ENCODE results near the gene USP34.
"Not testable (repeated sequence)": the region's sequence is repeated elsewhere in the genome, so short reads cannot be mapped to it uniquely, and the experiment has no call there.

USP34 gene

GRCh38 chr2:61470965-61471904 lies at the start of gene USP34:
Gene USP34 (minus strand): TSS chr2:61471087. CDS start chr2:61470692, 395 bp downstream.
- peak; percentile 83 to 96 for DNase-seq

DNA sequence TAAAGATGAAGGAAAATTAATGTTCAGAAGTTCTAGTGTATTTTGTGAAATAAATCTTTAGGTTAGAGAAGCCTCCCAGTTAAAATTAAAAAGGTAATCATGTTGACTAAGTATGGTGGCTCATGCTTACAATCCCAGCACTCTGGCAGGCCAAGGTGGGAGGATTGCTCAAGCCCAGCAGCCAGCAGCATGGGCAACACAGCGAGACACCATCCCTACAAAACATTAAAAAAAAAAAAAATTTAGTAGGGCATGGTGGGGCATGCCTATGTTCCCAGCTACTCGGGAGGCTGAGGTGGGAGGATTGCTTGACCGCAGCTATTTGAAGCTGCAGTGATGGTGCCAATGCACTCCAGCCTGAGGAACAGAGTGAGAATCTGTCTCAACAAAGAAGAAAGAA lies 49.4 kb upstream of the USP34 start:
- DNase-seq = no peak

GRCh38 chr2:61512768-61513398 lies 42.0 kb upstream of the USP34 start:
- DNase-seq = no peak

- DNase-seq = no peak
Observed at GRCh38 chr2:61510674-61511671, 40.1 kb upstream of the USP34 start.

- no peak for DNase-seq
Observed at GRCh38 chr2:61504949-61505348, 34.1 kb upstream of the USP34 start.

DNA sequence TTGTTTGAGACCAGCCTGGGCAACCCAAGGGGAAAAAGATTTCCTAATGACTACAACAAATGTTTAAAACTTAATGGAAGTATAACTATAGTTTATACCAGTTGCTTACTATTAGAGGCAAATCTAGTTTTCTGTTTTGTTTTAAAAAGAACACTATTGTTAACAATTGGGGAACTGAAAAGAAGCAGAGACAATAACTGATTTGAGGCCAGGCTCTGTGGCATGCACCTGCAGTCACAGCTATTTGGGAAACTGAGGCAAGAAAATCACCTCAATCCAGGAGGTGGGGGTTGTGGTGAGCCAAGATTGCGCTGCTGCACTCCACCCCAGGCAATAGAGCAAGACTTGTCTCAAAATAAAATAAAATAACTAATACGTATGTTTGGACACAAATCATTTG lies 28.2 kb upstream of the USP34 start:
- no peak for DNase-seq

GRCh38 chr2:61493523-61493942 lies 22.6 kb upstream of the USP34 start:
- DNase-seq = peak in 1 of 2 experiments; percentile 9

GRCh38 chr2:61492476-61492875 lies 21.6 kb upstream of the USP34 start:
- DNase-seq = no peak

GRCh38 chr2:61485281-61485680 lies 14.4 kb upstream of the USP34 start:
- DNase-seq = no peak

DNA sequence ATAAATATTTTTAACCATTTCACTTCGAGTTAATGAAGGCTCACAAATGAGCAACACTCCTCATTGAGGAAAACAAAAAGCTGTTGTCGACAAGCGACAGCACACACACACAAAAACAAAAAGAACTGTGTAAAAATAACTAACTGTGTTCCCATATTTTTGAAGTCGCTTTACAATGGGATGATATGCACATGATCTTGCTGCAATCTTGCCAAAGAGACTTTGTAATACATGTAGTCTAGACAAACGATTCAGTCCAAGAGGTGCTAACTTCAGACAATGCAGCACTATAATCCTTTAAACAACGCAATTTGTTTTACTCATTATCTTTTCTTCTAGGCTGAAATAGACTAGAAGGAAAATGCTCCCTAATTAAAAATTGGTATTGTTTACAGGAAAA lies 7.2 kb upstream of the USP34 start:
- no peak for DNase-seq

- not testable (repeated sequence) for DNase-seq
Observed at GRCh38 chr2:61476929-61477589, 6.2 kb upstream of the USP34 start.

DNA sequence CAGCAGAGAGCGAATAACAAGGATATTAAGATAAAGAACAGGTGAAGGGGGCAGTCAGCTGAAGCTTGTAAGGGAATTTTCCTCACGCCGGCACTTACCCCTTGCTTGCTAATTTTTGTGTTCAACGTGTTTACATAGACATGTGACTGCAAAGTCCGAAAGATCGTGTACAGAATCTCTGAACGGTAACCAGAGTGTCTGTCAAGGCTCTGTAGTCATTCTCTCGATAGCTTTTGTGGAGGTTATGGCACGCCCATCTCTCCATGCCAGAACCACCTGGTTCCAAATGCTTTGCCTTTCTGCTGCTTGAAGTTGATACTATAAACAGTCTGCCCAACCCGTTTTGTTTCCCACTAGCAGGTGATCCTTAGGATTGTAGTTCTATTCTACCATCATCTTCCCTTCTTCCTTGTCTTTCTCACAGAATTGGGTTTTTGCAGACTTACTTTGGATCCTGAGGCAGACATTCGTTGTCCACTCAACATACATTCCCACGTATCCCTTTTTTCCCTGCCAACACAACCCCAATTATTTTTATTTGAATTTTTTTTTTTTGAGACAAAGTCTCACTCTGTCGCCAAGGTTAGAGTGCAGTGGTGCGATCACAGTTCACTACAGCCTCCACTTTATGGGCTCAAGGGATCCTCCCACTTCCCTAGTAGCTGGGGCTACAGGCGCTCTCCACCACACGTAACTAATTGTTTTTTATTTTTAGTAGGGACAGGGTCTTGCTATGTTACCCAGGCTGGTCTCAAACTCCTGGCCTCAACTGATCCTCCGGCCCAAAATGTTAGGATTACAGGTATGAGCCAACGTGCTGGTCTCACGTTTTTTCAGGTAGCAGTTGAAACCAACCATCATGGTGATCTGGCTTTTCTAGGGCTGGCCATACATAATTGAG lies 1.3 kb upstream of the USP34 start:
- peak; percentile 35 to 58 for DNase-seq

DNA sequence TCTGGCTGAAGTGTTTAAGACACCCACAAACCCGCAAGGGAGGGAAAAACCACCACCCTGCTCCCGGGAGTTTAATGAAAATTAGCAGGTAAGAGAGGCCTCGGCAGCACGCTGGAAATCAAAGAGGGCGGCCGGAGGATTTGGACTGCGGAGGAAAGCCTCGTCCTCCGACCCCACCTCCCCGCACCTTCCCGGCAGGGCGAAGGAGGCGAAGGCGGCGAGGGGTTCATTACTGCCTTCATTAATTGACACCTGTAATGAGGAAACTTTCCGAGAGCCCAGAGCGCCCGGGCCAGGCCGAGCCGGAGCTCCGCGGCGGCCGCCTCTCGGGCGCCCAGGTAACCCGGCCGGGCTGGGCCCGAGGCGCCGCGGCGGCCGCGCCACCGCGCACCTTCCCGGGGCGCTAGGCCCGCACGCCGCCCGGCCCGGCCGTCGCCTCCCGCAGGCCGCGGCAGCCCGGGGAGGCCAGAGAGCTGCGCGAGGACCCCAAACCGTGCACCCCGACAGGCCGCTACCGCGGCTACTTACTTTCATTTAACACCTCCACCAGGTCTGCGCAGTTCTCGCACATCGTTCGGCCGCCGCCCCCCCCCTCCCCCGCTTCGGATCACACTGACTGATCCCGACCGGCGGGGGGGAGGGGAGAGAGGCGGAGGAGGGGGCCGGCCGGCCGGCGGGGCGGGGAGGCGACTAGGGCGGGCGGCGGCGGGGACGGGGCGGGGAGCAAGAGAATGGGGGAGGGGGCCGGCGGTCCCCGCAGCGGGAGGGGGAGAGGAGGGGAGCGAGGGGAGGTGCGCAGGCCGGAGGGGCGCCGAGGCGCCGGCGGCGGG lies 550 bp downstream of the USP34 start:
- DNase-seq = peak; percentile 62 to 92

- peak in 1 of 2 experiments; percentile 43 for DNase-seq
Observed at GRCh38 chr2:61469424-61470121, 1.3 kb downstream of the USP34 start.

DNA sequence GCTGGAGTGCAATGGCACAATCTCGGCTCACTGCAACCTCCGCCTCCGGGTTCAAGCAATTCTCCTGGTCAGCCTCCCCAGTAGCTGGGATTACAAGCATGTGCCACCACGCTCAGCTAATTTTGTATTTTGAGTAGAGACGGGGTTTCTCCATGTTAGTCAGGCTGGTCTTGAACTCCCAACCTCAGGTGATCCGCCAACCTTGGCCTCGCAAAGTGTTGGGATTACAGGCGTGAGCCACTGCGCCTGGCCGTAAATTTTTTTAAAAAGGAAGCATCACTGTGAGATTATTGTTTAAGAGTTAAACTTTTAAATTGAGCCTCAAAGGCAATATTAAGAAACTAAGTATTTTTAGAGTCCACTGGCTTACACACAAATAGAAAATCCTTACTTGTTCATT lies 2.7 kb downstream of the USP34 start:
- DNase-seq = not testable (repeated sequence)

GRCh38 chr2:61465045-61465444 lies 5.8 kb downstream of the USP34 start:
- DNase-seq = no peak

- peak in 1 of 2 experiments; percentile 27 for DNase-seq
Observed at GRCh38 chr2:61463769-61464475, 7.0 kb downstream of the USP34 start.

DNA sequence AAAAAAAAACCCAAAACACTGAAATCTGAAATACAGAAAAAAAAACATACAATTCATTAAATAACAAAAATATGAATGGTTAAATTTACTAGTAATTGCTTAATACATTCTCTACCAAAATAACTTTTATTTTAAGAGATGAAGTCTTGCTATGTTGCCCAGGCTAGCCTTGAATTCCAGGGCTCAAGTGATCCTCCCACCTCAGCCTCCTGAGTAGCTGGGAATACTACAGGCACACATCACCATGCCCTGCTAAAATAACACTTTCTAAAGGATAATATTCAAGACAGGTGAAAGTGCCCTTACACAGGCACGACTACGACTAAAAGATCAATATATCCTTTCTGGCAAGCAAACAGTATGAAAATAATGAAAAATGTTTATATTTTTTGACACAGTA lies 9.5 kb downstream of the USP34 start:
- no peak for DNase-seq

DNA sequence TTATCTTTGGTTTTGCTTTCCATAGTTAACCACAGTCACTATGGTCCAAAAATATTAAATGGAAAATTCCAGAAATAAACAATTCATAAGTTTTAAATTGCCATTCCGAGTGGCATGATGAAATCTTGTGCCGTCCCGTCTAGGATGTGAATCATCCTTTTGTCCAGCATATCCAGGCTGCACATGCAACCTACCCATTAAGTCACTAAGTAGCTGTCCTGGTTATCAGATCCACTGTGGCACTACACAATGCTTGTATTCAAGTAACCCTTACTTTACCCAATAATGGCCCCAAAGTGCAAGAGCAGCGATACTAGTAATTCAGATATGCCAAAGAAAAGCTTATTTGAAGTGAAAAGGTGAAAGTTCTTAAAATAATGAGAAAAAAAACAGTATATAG lies 10.7 kb downstream of the USP34 start:
- DNase-seq = no peak

All from NCI-H526 (cell line).